Measurements from ENCODE around the gene NGRN. TPM values are rescaled to one million over a fixed set of nuclear protein-coding genes. Genes with fewer than 3 reads are reported as not detected.

The NGRN gene
- total and polyA plus RNA-seq, 2 of the 8 experiments (the other 6 are each of a cell fraction or from before 2014, with no cell fraction given): 60.1 to 101 TPM

GRCh38 chr15:90222547-90222946 lies 42.9 kb upstream of the NGRN start:
- H3K14ac ChIP-seq (ENCODE audit: insufficient read length): no peak overlapping the region
- no peak overlapping the region for H2BK5ac ChIP-seq (ENCODE audit: low read depth, low read length)
- no peaks in the 10 kb centered on the region for H3K79me2 ChIP-seq (ENCODE audit: control insufficient read depth in 1 of 2, insufficient read depth in 2 of 2, low read length in 2 of 2)
- H3K9me3 ChIP-seq (ENCODE audit: insufficient read depth in 2 of 2, low read depth in 1 of 2, low read length in 1 of 2): no peaks in the 10 kb centered on the region
- H3K27ac ChIP-seq (ENCODE audit: low read depth, low read length): no peak overlapping the region
- H3K23me2 ChIP-seq (ENCODE audit: low read depth, low read length): no peaks in the 10 kb centered on the region
- no peak overlapping the region for H3K9ac ChIP-seq (replicated peaks in 1 of 4; ENCODE audit: extremely low read depth in 1 of 4, low read depth in 3 of 4, low read length in 3 of 4)
- DNase-seq (ENCODE audit: low read depth in 1 of 2, low spot score in 2 of 2): no peak
- H3K4me2 ChIP-seq (ENCODE audit: insufficient read depth in 1 of 2, low read depth in 2 of 2, low read length in 2 of 2): no peak overlapping the region
- no peak overlapping the region for H4K91ac ChIP-seq (replicated peaks; ENCODE audit: insufficient read length, low read length)
- no peak overlapping the region for H4K8ac ChIP-seq (ENCODE audit: extremely low read depth, insufficient read depth, low read length)
- no peak overlapping the region for H2BK12ac ChIP-seq (ENCODE audit: low read depth, low read length)
- no peak overlapping the region for H3K4me3 ChIP-seq (ENCODE audit: extremely low read depth in 1 of 4, insufficient read depth in 2 of 4, low read depth in 3 of 4, low read length in 4 of 4)
- no peak for FAIRE-seq
- H4K5ac ChIP-seq (ENCODE audit: insufficient read length, low read depth, low read length): no peak overlapping the region
- H3K18ac ChIP-seq (ENCODE audit: extremely low read depth, low read length): no peak overlapping the region
- H3K56ac ChIP-seq (replicated peaks; ENCODE audit: insufficient read length, low read depth, low read length): no peak overlapping the region
- H4K20me1 ChIP-seq (replicated peaks in 1 of 2; ENCODE audit: control insufficient read depth in 1 of 2, insufficient read depth in 2 of 2, low read length in 2 of 2): peaks cover 2 to 3% of the 10 kb centered on the region in 2 experiments
- 92% methylated on average over 2 of the region's 2 CpGs; no CpG with 5 or more reads in 1 of the 2 experiments for WGBS, 2 experiments (ENCODE audit: extremely low coverage in 1 of 2, insufficient coverage in 1 of 2, insufficient read length in 1 of 2, insufficient replicate concordance in 2 of 2, low coverage in 1 of 2, low lambda C conversion rate in 2 of 2, missing lambda C conversion rate in 1 of 2)
- H2AFZ ChIP-seq (ENCODE audit: low read length): no peak overlapping the region
- TF ChIP-seq CHD1 (IDR thresholded peaks at IDR 0.05; ENCODE audit: low read depth, low read length) (no peak), RBBP5 (IDR thresholded peaks at IDR 0.05; ENCODE audit: borderline replicate concordance, low read depth, low read length) (no peak), EZH2 (IDR thresholded peaks at IDR 0.05; ENCODE audit: low read depth, low read length, severe bottlenecking) (no peak), JUN (IDR thresholded peaks at IDR 0.05; ENCODE audit: low read depth, low read length) (no peak)
- H3K23ac ChIP-seq (ENCODE audit: insufficient read length): no peak overlapping the region
- peaks cover 0 to 2% (median under 1%) of the 10 kb centered on the region in 4 experiments; a peak in 2 of 7 replicates for H3K4me1 ChIP-seq (replicated peaks in 1 of 4; ENCODE audit: control insufficient read depth in 3 of 4, insufficient read depth in 4 of 4, low read length in 3 of 4)
- H3K4ac ChIP-seq (replicated peaks; ENCODE audit: insufficient read length, low read depth, low read length): no peak overlapping the region
- no peaks in the 10 kb centered on the region for H3K27me3 ChIP-seq (replicated peaks in 1 of 4; ENCODE audit: control insufficient read depth in 3 of 4, extremely low read depth in 1 of 4, insufficient read depth in 3 of 4, low read length in 3 of 4)
- H2AK5ac ChIP-seq (ENCODE audit: low read depth, low read length): no peak overlapping the region
- H3K36me3 ChIP-seq (ENCODE audit: control insufficient read depth in 2 of 4, insufficient read depth in 4 of 4, low read length in 3 of 4): peaks cover 13 to 35% (median 28%) of the 10 kb centered on the region in 4 experiments; a peak in 7 of 8 replicates
- no peaks in the 10 kb centered on the region for H3K79me1 ChIP-seq (ENCODE audit: low read depth, low read length)
- CTCF ChIA-PET (ENCODE audit: partially characterized antibody): interaction anchor here (0.5 to 12.3 kb wide), 10 partner anchors 10 to 321 kb away, joined by 3 to 182 read pairs (median 13); partner anchors contain the start of genes CIB1, GDPGP1 and SEMA4B
- POLR2A ChIA-PET (ENCODE audit: partially characterized antibody): no interaction called here
- H2BK20ac ChIP-seq (ENCODE audit: low read length): no peak overlapping the region
- H2BK15ac ChIP-seq (ENCODE audit: low read length): no peak overlapping the region
- H2BK120ac ChIP-seq (replicated peaks; ENCODE audit: low read depth, low read length): no peak overlapping the region
